Endodermal cell (in vitro differentiated cells): ENCODE data around the gene GNAT3. TPM values are rescaled to one million over a fixed set of nuclear protein-coding genes. Genes with fewer than 3 reads are reported as not detected.

ENCODE experiments used
- DNase-seq: peaks from one replicate; pipeline ENCODE4 v3.0.0-alpha.2; 2017
- H3K27ac ChIP-seq: 2 replicates; pipeline ENCODE4 v1.5.1; 2013; ENCODE audit warnings: mild to moderate bottlenecking, low read depth, low read length, moderate library complexity
- H3K27me3 ChIP-seq: 2 replicates; pipeline ENCODE4 v1.6.1; 2013; ENCODE audit warnings: mild to moderate bottlenecking, low read length, moderate library complexity; ENCODE audit not compliant: insufficient read depth, control insufficient read depth, poor library complexity, severe bottlenecking
- H3K36me3 ChIP-seq: 2 replicates; pipeline ENCODE4 v1.7.0; 2013; ENCODE audit warnings: mild to moderate bottlenecking, low read length, moderate library complexity; ENCODE audit not compliant: control insufficient read depth, insufficient read depth
- H3K4me1 ChIP-seq: one replicate; pipeline ENCODE4 v1.7.0; 2013; ENCODE audit warnings: low read length; ENCODE audit not compliant: control insufficient read depth, insufficient read depth
- H3K4me3 ChIP-seq: 2 replicates; pipeline ENCODE4 v1.5.1; 2013; ENCODE audit warnings: mild to moderate bottlenecking, low read length, moderate library complexity
- H3K9ac ChIP-seq: 2 replicates; pipeline ENCODE4 v1.6.1; 2013; ENCODE audit warnings: mild to moderate bottlenecking, low read length, moderate library complexity; ENCODE audit not compliant: poor library complexity, severe bottlenecking; ENCODE audit errors: extremely low read depth
- H3K9me3 ChIP-seq: 2 replicates; pipeline ENCODE4 v1.6.1; 2013; ENCODE audit warnings: mild to moderate bottlenecking, low read length, moderate library complexity; ENCODE audit not compliant: control insufficient read depth
- H3K27ac Mint-ChIP-seq: 2 replicates; pipeline ENCODE4 v1.8.0; 2020; ENCODE audit warnings: mixed read lengths
- H3K27me3 Mint-ChIP-seq: 2 replicates; pipeline ENCODE4 v1.8.0; 2021; ENCODE audit warnings: mild to moderate bottlenecking, mixed read lengths; ENCODE audit not compliant: insufficient read depth
- H3K36me3 Mint-ChIP-seq: 2 replicates; pipeline ENCODE4 v1.8.0; 2020; ENCODE audit warnings: low read depth, mixed read lengths
- H3K4me1 Mint-ChIP-seq: 2 replicates; pipeline ENCODE4 v1.8.0; 2020; ENCODE audit warnings: mixed read lengths
- H3K4me3 Mint-ChIP-seq: 2 replicates; pipeline ENCODE4 v1.8.0; 2020; ENCODE audit warnings: mild to moderate bottlenecking, moderate library complexity, mixed read lengths
- H3K9me3 Mint-ChIP-seq: 2 replicates; pipeline ENCODE4 v1.8.0; 2020; ENCODE audit warnings: mild to moderate bottlenecking, mixed read lengths
- WGBS, 2 experiments: methylation state at CpG; one replicate each; pipeline versions ENCODE4 v1.1.5 to v1.1.7; 2013; ENCODE audit warnings: missing lambda C conversion rate in 2 of 2, mixed read lengths in 1 of 2; ENCODE audit not compliant: insufficient coverage in 1 of 2, insufficient read length in 1 of 2; 5-methylcytosine and 5-hydroxymethylcytosine counted together
- total RNA-seq, 2 donors: library from RNA; stranded (reverse); fragmentation: NEBNext Ultra II Directional in 1 of 2; extraction: Animal tissue kit (Norgen Biotek cat#: 25700) in 1 of 2; gene quantifications; 2 replicates in 1 of 2; 3 replicates in 1 of 2; pipeline ENCODE4 v1.2.1, GENCODE V29; 2021
- TF ChIP-seq, protein P1 (sequence below): fragments of 200-600 bp; sonication (generic); conservative IDR thresholded peaks from 2 replicates; pipeline ENCODE4 v1.5.0; 2021; ENCODE audit warnings: antibody characterized with exemption, mild to moderate bottlenecking

The GNAT3 gene
- total RNA-seq, 2 donors from 2014 or later, result not detected

DNA sequence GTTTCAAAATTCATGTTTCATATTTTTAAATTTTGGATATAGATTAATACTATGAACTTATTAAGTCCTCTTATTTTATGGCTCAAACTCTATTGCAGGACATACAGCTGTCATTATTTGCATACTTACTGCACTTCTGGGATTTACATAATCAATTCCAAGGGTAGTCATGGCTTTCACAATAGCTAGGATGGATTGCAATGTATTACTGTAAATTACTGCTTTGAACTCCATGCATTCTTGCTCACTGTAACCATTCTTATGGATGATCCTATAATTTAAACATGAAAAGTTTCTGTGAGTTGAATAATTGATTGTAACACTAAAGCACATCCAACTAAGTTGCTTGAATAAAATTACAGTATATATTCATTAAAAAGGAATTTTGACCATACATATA, 23.5 kb downstream of the GNAT3 start:
- Histone ChIP-seq H3K4me1 (no peaks in the 10 kb centered on the region), H3K27ac (no peak overlapping the region), H3K4me3 (no peak overlapping the region), H3K9ac (no peak overlapping the region), H3K9me3 (no peaks in the 10 kb centered on the region), H3K27me3 (no peaks in the 10 kb centered on the region), H3K36me3 (no peaks in the 10 kb centered on the region)
- TF ChIP-seq, protein P1, sequence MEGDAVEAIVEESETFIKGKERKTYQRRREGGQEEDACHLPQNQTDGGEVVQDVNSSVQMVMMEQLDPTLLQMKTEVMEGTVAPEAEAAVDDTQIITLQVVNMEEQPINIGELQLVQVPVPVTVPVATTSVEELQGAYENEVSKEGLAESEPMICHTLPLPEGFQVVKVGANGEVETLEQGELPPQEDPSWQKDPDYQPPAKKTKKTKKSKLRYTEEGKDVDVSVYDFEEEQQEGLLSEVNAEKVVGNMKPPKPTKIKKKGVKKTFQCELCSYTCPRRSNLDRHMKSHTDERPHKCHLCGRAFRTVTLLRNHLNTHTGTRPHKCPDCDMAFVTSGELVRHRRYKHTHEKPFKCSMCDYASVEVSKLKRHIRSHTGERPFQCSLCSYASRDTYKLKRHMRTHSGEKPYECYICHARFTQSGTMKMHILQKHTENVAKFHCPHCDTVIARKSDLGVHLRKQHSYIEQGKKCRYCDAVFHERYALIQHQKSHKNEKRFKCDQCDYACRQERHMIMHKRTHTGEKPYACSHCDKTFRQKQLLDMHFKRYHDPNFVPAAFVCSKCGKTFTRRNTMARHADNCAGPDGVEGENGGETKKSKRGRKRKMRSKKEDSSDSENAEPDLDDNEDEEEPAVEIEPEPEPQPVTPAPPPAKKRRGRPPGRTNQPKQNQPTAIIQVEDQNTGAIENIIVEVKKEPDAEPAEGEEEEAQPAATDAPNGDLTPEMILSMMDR, result no peak
- no peaks in the 10 kb centered on the region for H3K27me3 Mint-ChIP-seq
- no peaks in the 10 kb centered on the region for H3K36me3 Mint-ChIP-seq
- no peaks in the 10 kb centered on the region for H3K4me1 Mint-ChIP-seq
- no peak for DNase-seq
- H3K4me3 Mint-ChIP-seq, result no peak overlapping the region
- H3K9me3 Mint-ChIP-seq, result no peaks in the 10 kb centered on the region
- H3K27ac Mint-ChIP-seq, result no peak overlapping the region

DNA sequence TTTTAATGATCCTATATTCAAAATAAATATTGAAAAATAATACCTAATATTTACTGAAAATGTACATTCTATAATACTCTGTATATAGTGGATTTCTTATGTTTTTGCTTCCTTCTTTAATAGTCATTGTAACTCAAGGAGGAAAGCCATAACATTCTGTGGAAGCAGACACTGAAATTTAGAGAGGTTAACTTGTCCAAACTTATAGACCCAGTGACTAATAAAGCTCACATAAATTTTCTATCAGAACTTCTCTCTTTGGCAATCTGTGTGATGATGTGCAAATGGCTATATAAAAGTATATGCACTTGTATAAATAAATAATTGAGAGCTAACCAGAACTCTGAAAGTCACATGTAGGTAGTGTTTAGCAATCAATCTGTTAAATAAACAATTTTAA, 26.1 kb downstream of the GNAT3 start:
- H3K4me1 Mint-ChIP-seq, result peaks cover 3% of the 10 kb centered on the region
- H3K4me3 Mint-ChIP-seq, result no peak overlapping the region
- no peak overlapping the region for H3K9ac ChIP-seq
- no peaks in the 10 kb centered on the region for H3K9me3 ChIP-seq
- H3K36me3 Mint-ChIP-seq, result no peaks in the 10 kb centered on the region
- no peaks in the 10 kb centered on the region for H3K27me3 Mint-ChIP-seq
- H3K27ac ChIP-seq, result no peak overlapping the region
- no peak overlapping the region for H3K4me3 ChIP-seq
- H3K27ac Mint-ChIP-seq, result no peak overlapping the region
- TF ChIP-seq, protein P1, result no peak
- no peaks in the 10 kb centered on the region for H3K27me3 ChIP-seq
- no peaks in the 10 kb centered on the region for H3K4me1 ChIP-seq
- H3K9me3 Mint-ChIP-seq, result peaks cover 4% of the 10 kb centered on the region
- H3K36me3 ChIP-seq, result no peaks in the 10 kb centered on the region
- DNase-seq, result no peak

DNA sequence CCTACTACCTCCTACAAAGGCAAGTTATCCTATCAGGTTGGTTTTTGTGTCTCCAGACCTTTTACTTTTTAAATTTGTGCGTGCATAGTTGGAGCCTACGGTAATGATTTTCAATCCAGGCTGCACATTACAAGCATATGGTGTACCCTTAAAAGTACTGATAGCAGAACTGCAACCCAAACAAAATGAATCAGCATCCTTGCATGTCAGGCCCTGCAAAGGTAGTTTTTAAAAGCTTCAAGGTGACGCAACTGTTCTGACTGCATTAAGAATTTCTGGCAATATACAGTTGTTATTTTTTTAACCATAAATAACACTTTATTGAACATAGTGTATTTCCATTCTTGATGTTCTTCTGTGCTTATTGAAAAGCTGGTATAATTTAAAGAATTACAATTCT, 28.9 kb downstream of the GNAT3 start:
- peaks cover 4% of the 10 kb centered on the region for H3K9me3 Mint-ChIP-seq
- no peak for DNase-seq
- H3K27me3 Mint-ChIP-seq, result no peaks in the 10 kb centered on the region
- Histone ChIP-seq H3K9me3 (no peaks in the 10 kb centered on the region), H3K27ac (no peak overlapping the region), H3K9ac (no peak overlapping the region), H3K27me3 (no peaks in the 10 kb centered on the region), H3K4me3 (no peak overlapping the region), H3K36me3 (no peaks in the 10 kb centered on the region), H3K4me1 (no peaks in the 10 kb centered on the region)
- H3K27ac Mint-ChIP-seq, result no peak overlapping the region
- H3K4me3 Mint-ChIP-seq, result no peak overlapping the region
- WGBS, 2 experiments, result 95 to 100% methylated on average over 3 of the region's 3 CpGs
- H3K4me1 Mint-ChIP-seq, result peaks cover 3% of the 10 kb centered on the region
- no peaks in the 10 kb centered on the region for H3K36me3 Mint-ChIP-seq
- TF ChIP-seq, protein P1, result no peak
